Measurements from ENCODE around the gene FRMD4B.

The FRMD4B gene

GRCh38 chr3:69413551-69414207 is 27.8 kb upstream of the FRMD4B start:
- TF ChIP-seq CTCF (IDR thresholded peaks at IDR 0.05; ENCODE audit: insufficient read depth, low read depth, low read length, missing control alignments) = no peak
- H3K4me3 ChIP-seq (ENCODE audit: low read depth, low read length) = no peak overlapping the region
- DNase-seq (ENCODE audit: low read depth) = no peak

- H3K4me3 ChIP-seq (ENCODE audit: low read depth, low read length) = no peak overlapping the region
- DNase-seq (ENCODE audit: low read depth) = no peak
- TF ChIP-seq CTCF (IDR thresholded peaks at IDR 0.05; ENCODE audit: insufficient read depth, low read depth, low read length, missing control alignments) = no peak
These were observed 25.5 kb upstream of the FRMD4B start for GRCh38 chr3:69411346-69411745.

- peak; percentile 84 for DNase-seq (ENCODE audit: low read depth)
- no peak overlapping the region for H3K4me3 ChIP-seq (ENCODE audit: low read depth, low read length)
- TF ChIP-seq CTCF (IDR thresholded peaks at IDR 0.05; ENCODE audit: insufficient read depth, low read depth, low read length, missing control alignments) = peak; percentile 90
These were observed 24.4 kb upstream of the FRMD4B start for GRCh38 chr3:69410301-69410700.

GRCh38 chr3:69409831-69410230 is 23.9 kb upstream of the FRMD4B start:
- H3K4me3 ChIP-seq (ENCODE audit: low read depth, low read length) = no peak overlapping the region
- no peak for TF ChIP-seq CTCF (IDR thresholded peaks at IDR 0.05; ENCODE audit: insufficient read depth, low read depth, low read length, missing control alignments)
- DNase-seq (ENCODE audit: low read depth) = no peak

- no peak for DNase-seq (ENCODE audit: low read depth)
- TF ChIP-seq CTCF (IDR thresholded peaks at IDR 0.05; ENCODE audit: insufficient read depth, low read depth, low read length, missing control alignments) = no peak
- H3K4me3 ChIP-seq (ENCODE audit: low read depth, low read length) = no peak overlapping the region
These were observed 23.1 kb upstream of the FRMD4B start for GRCh38 chr3:69409011-69409410.

- no peak for TF ChIP-seq CTCF (IDR thresholded peaks at IDR 0.05; ENCODE audit: insufficient read depth, low read depth, low read length, missing control alignments)
- H3K4me3 ChIP-seq (ENCODE audit: low read depth, low read length) = no peak overlapping the region
- no peak for DNase-seq (ENCODE audit: low read depth)
These were observed 22.7 kb upstream of the FRMD4B start for GRCh38 chr3:69408542-69408941.

- no peak for TF ChIP-seq CTCF (IDR thresholded peaks at IDR 0.05; ENCODE audit: insufficient read depth, low read depth, low read length, missing control alignments)
- DNase-seq (ENCODE audit: low read depth) = no peak
- no peak overlapping the region for H3K4me3 ChIP-seq (ENCODE audit: low read depth, low read length)
These were observed 22.0 kb upstream of the FRMD4B start for GRCh38 chr3:69407908-69408307.
